ENCODE data around the gene ZNF185.

The ZNF185 gene

DNA sequence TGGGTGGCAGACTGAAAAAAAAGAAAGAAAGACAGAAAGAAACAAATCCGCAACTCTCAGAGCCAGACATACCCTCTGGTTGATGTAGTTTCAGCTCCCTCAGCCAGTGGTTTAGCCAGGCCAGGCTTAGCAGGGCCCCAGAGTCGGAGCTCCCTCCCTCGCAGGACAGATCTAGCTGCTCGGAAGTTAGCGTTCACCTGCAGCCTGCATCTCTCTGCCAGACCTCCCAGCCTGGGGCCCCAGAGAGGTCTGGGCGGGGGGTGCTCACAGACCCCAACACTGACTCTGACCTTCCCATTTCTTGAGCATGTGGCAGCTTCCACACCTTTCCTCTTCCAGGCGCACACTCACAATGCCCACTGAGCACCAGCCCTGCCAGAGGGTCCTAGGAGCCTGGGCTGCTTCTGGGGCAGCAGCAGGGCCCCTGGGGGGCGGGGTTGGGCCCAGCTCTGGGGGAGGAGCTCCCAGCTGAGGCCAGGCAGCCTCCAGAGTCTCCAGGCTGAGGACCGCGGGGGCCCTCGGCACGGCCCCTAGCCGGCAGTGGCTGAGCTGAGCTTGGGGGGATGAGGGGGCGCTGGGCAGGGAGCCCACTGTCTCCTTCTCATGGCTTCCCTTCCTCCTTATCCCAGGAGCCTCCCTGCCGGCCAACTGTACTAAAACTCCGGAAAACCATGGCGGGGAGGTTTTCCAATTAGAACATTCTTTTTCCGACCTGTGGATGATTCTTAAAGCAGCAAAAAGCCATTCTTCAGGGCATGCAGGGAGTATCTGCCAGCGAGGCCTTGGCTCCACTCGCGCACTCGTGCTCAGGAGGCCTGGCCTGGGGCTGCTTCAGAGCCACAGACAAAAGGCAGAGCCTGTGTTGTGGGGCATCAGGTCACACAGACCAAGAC, 4.6 kb upstream of the ZNF185 start:
- ATAC-seq (ENCODE audit: insufficient read depth, low read depth): no peak
- no peak overlapping the region for H3K9ac ChIP-seq (ENCODE audit: low read depth, low read length)
- H2AFZ ChIP-seq (ENCODE audit: low read depth, low read length): no peak overlapping the region
- TF ChIP-seq, protein P1, sequence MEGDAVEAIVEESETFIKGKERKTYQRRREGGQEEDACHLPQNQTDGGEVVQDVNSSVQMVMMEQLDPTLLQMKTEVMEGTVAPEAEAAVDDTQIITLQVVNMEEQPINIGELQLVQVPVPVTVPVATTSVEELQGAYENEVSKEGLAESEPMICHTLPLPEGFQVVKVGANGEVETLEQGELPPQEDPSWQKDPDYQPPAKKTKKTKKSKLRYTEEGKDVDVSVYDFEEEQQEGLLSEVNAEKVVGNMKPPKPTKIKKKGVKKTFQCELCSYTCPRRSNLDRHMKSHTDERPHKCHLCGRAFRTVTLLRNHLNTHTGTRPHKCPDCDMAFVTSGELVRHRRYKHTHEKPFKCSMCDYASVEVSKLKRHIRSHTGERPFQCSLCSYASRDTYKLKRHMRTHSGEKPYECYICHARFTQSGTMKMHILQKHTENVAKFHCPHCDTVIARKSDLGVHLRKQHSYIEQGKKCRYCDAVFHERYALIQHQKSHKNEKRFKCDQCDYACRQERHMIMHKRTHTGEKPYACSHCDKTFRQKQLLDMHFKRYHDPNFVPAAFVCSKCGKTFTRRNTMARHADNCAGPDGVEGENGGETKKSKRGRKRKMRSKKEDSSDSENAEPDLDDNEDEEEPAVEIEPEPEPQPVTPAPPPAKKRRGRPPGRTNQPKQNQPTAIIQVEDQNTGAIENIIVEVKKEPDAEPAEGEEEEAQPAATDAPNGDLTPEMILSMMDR (IDR thresholded peaks at IDR 0.05; ENCODE audit: borderline replicate concordance, extremely low read depth, low read length, poor library complexity, severe bottlenecking): no peak
- TF ChIP-seq EZH2 (IDR thresholded peaks at IDR 0.05; ENCODE audit: borderline replicate concordance, low read depth, low read length, severe bottlenecking): no peak
- no peaks in the 10 kb centered on the region for H4K20me1 ChIP-seq (ENCODE audit: insufficient read depth, low read length)
- H3K9me3 ChIP-seq (ENCODE audit: insufficient read depth, low read length, severe bottlenecking): no peaks in the 10 kb centered on the region
- no peaks in the 10 kb centered on the region for H3K4me1 ChIP-seq (ENCODE audit: insufficient read depth, low read length)
- no peak for DNase-seq
- H3K36me3 ChIP-seq (ENCODE audit: insufficient read depth, low read length): no peaks in the 10 kb centered on the region
- H3K4me2 ChIP-seq (ENCODE audit: insufficient read depth, low read length): no peak overlapping the region
- H3K27ac ChIP-seq (ENCODE audit: low read length): no peak overlapping the region
- H3K4me3 ChIP-seq (ENCODE audit: low read depth in 1 of 2, low read length in 2 of 2): no peak overlapping the region
- H3K79me2 ChIP-seq (ENCODE audit: insufficient read depth, low read length): no peaks in the 10 kb centered on the region
- H3K27me3 ChIP-seq (ENCODE audit: insufficient read depth, low read length, poor library complexity): no peaks in the 10 kb centered on the region

DNA sequence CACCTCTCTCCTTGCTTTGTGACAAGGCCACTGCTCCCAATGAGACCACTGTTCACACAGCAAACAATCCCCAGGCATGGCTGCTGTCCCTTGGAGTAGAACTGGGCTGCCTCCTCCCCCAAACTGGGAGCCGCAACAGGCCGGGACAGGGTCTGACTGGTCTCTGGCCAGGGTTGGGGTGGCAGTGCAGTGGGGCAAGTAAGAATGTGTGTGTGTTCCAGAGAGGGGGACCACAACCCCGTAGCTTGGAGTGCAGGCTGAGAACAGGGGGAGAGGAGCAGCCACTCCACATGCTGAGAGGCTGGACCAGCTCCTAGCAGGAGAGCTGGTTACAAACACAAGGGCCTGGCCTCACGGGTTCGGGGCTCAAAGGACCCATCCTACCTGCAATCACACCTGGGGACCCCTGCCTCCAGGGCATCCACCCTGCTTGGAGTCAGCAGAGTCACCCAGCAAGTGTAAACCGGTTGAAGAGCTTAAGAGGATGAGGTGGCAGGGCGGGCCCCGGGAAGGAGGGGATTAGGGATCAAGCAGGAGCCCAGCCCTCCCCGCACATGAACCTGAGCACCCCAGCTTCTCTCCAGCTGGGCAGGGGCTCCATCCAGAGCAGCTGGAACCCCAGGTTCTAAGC, 3.8 kb upstream of the ZNF185 start:
- TF ChIP-seq, protein P1 (IDR thresholded peaks at IDR 0.05; ENCODE audit: borderline replicate concordance, extremely low read depth, low read length, poor library complexity, severe bottlenecking): no peak
- no peak for TF ChIP-seq EZH2 (IDR thresholded peaks at IDR 0.05; ENCODE audit: borderline replicate concordance, low read depth, low read length, severe bottlenecking)
- H3K79me2 ChIP-seq (ENCODE audit: insufficient read depth, low read length): no peaks in the 10 kb centered on the region
- no peaks in the 10 kb centered on the region for H4K20me1 ChIP-seq (ENCODE audit: insufficient read depth, low read length)
- no peak overlapping the region for H3K9ac ChIP-seq (ENCODE audit: low read depth, low read length)
- ATAC-seq (ENCODE audit: insufficient read depth, low read depth) (no peak), DNase-seq (no peak)
- no peak overlapping the region for H2AFZ ChIP-seq (ENCODE audit: low read depth, low read length)
- no peak overlapping the region for H3K4me3 ChIP-seq (ENCODE audit: low read depth in 1 of 2, low read length in 2 of 2)
- no peaks in the 10 kb centered on the region for H3K9me3 ChIP-seq (ENCODE audit: insufficient read depth, low read length, severe bottlenecking)
- H3K27ac ChIP-seq (ENCODE audit: low read length): no peak overlapping the region
- H3K4me2 ChIP-seq (ENCODE audit: insufficient read depth, low read length): no peak overlapping the region
- no peaks in the 10 kb centered on the region for H3K36me3 ChIP-seq (ENCODE audit: insufficient read depth, low read length)
- no peaks in the 10 kb centered on the region for H3K4me1 ChIP-seq (ENCODE audit: insufficient read depth, low read length)
- H3K27me3 ChIP-seq (ENCODE audit: insufficient read depth, low read length, poor library complexity): no peaks in the 10 kb centered on the region

DNA sequence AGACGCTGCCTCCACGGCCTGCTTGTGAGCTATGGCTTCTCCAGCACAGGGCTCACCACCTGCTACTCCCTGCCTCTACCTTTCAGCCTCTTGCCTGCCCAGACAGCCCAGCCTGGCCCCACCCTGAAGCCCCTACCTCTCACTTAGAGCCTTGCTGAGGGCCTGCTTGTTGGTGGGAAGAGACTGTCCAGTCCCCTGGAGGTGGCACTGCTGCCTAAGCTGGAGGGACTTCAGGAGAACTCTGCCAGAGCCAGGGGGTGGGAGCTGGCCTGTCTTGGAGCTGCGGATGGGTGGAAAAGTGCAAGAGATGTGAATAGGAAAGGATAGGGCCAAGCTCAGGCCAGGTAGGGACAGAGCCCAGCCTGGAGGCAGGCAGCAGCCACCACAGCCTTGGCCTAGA, 2.7 kb upstream of the ZNF185 start:
- ATAC-seq (ENCODE audit: insufficient read depth, low read depth): no peak
- H3K27me3 ChIP-seq (ENCODE audit: insufficient read depth, low read length, poor library complexity): no peaks in the 10 kb centered on the region
- no peak for DNase-seq
- no peak for TF ChIP-seq EZH2 (IDR thresholded peaks at IDR 0.05; ENCODE audit: borderline replicate concordance, low read depth, low read length, severe bottlenecking)
- TF ChIP-seq, protein P1 (IDR thresholded peaks at IDR 0.05; ENCODE audit: borderline replicate concordance, extremely low read depth, low read length, poor library complexity, severe bottlenecking): no peak
- no peak overlapping the region for H2AFZ ChIP-seq (ENCODE audit: low read depth, low read length)
- no peak overlapping the region for H3K4me3 ChIP-seq (ENCODE audit: low read depth in 1 of 2, low read length in 2 of 2)
- no peaks in the 10 kb centered on the region for H3K36me3 ChIP-seq (ENCODE audit: insufficient read depth, low read length)
- no peak overlapping the region for H3K27ac ChIP-seq (ENCODE audit: low read length)
- H3K9me3 ChIP-seq (ENCODE audit: insufficient read depth, low read length, severe bottlenecking): no peaks in the 10 kb centered on the region
- H4K20me1 ChIP-seq (ENCODE audit: insufficient read depth, low read length): no peaks in the 10 kb centered on the region
- H3K9ac ChIP-seq (ENCODE audit: low read depth, low read length): no peak overlapping the region
- H3K4me1 ChIP-seq (ENCODE audit: insufficient read depth, low read length): no peaks in the 10 kb centered on the region
- no peak overlapping the region for H3K4me2 ChIP-seq (ENCODE audit: insufficient read depth, low read length)
- H3K79me2 ChIP-seq (ENCODE audit: insufficient read depth, low read length): no peaks in the 10 kb centered on the region
